HEK293 (cell line): ENCODE results near the gene SCRN1.

Source experiments
- CTCF ChIA-PET: fragments of 350-600 bp; formaldehyde crosslinking; extraction: SDS; loops from one replicate; lab custom pipeline; 2021; ENCODE audit warnings: antibody characterized with exemption; lab: Yijun Ruan, JAX
- POLR2A ChIA-PET: fragments of 300-600 bp; formaldehyde crosslinking; extraction: SDS; loops from one replicate; lab custom pipeline; 2020; ENCODE audit warnings: antibody characterized with exemption, inconsistent platforms; lab: Yijun Ruan, JAX
- H3K27ac ChIP-seq: fragments of 200-500 bp; sonication (Bioruptor generic); 2 replicates; pipeline ENCODE4 v1.5.1; 2014; ENCODE audit warnings: low read depth, low read length, control low read depth, inconsistent platforms; ENCODE audit errors: extremely low read depth
- H3K36me3 ChIP-seq, 2 experiments: fragments of 200-500 bp in 1 of 2; sonication (Bioruptor generic) in 1 of 2; 1 replicate in 1 of 2; 2 replicates in 1 of 2; pipeline ENCODE4 v1.5.1; 2014 to 2017; ENCODE audit warnings: inconsistent platforms in 2 of 2, low read length in 2 of 2; ENCODE audit not compliant: control insufficient read depth in 2 of 2, insufficient read depth in 1 of 2
- H3K4me1 ChIP-seq: fragments of 200-500 bp; sonication (Bioruptor generic); 2 replicates; pipeline ENCODE4 v1.5.1; 2014; ENCODE audit warnings: mild to moderate bottlenecking, low read length, inconsistent platforms; ENCODE audit not compliant: control insufficient read depth, insufficient read depth
- H3K4me3 ChIP-seq: 2 replicates; pipeline ENCODE4 v1.5.1; 2011; ENCODE audit warnings: low read depth, mild to moderate bottlenecking, control low read depth, low read length, moderate library complexity
- H3K9me3 ChIP-seq: fragments of 200-500 bp; sonication (Bioruptor generic); 2 replicates; pipeline ENCODE4 v1.5.1; 2014; ENCODE audit warnings: low read depth, low read length, inconsistent platforms; ENCODE audit not compliant: control insufficient read depth, insufficient read depth
- GLIS2 ChIP-seq: fragments of 450-650 bp; formaldehyde crosslinking; IDR thresholded peaks from 2 replicates; pipeline ENCODE4 v1.5.1; 2016; ENCODE audit warnings: missing biosample characterization, missing genetic modification characterization
- HOXA7 ChIP-seq: sonication (generic); formaldehyde crosslinking; IDR thresholded peaks from 2 replicates; pipeline ENCODE4 v1.8.1; 2022; ENCODE audit warnings: missing genetic modification reagents, borderline replicate concordance
- KLF1 ChIP-seq: fragments of 450-650 bp; formaldehyde crosslinking; IDR thresholded peaks from 2 replicates; pipeline ENCODE4 v1.5.1; 2016; ENCODE audit warnings: missing biosample characterization, missing genetic modification characterization
- KLF8 ChIP-seq: fragments of 450-650 bp; formaldehyde crosslinking; IDR thresholded peaks from 2 replicates; pipeline ENCODE4 v1.5.1; 2016; ENCODE audit warnings: missing biosample characterization, missing genetic modification characterization
- MYNN ChIP-seq: fragments of 450-650 bp; formaldehyde crosslinking; IDR thresholded peaks from 2 replicates; pipeline ENCODE4 v1.5.1; 2016; ENCODE audit warnings: missing biosample characterization, missing genetic modification characterization, borderline replicate concordance
- PBX3 ChIP-seq: sonication (generic); formaldehyde crosslinking; IDR thresholded peaks from 2 replicates; pipeline ENCODE4 v1.8.1; 2022; ENCODE audit warnings: mild to moderate bottlenecking, moderate library complexity, missing genetic modification reagents
- PRDM10 ChIP-seq: fragments of 450-650 bp; formaldehyde crosslinking; IDR thresholded peaks from 2 replicates; pipeline ENCODE4 v1.5.1; 2016; ENCODE audit warnings: missing biosample characterization, missing genetic modification characterization
- SP2 ChIP-seq: fragments of 450-650 bp; formaldehyde crosslinking; IDR thresholded peaks from 2 replicates; pipeline ENCODE4 v1.5.1; 2016; ENCODE audit warnings: missing biosample characterization, missing genetic modification characterization
- SP3 ChIP-seq: fragments of 450-650 bp; formaldehyde crosslinking; IDR thresholded peaks from 2 replicates; pipeline ENCODE4 v1.5.1; 2016; ENCODE audit warnings: missing biosample characterization, missing genetic modification characterization
- SP7 ChIP-seq: fragments of 450-650 bp; formaldehyde crosslinking; IDR thresholded peaks from 2 replicates; pipeline ENCODE4 v1.5.1; 2016; ENCODE audit warnings: missing biosample characterization, missing genetic modification characterization
- ZBTB20 ChIP-seq: fragments of 450-650 bp; formaldehyde crosslinking; IDR thresholded peaks from 2 replicates; pipeline ENCODE4 v1.5.1; 2016; ENCODE audit warnings: missing biosample characterization, missing genetic modification characterization
- ZBTB48 ChIP-seq: fragments of 450-650 bp; formaldehyde crosslinking; IDR thresholded peaks from 2 replicates; pipeline ENCODE4 v1.5.1; 2016; ENCODE audit warnings: missing biosample characterization, missing genetic modification characterization
- ZBTB49 ChIP-seq: fragments of 450-650 bp; formaldehyde crosslinking; IDR thresholded peaks from 2 replicates; pipeline ENCODE4 v1.5.1; 2016; ENCODE audit warnings: missing biosample characterization, missing genetic modification characterization, low read depth
- ZBTB6 ChIP-seq: fragments of 450-650 bp; formaldehyde crosslinking; IDR thresholded peaks from 2 replicates; pipeline ENCODE4 v1.5.1; 2017; ENCODE audit warnings: missing biosample characterization, missing genetic modification characterization
- ZEB2 ChIP-seq: fragments of 450-650 bp; formaldehyde crosslinking; IDR thresholded peaks from 2 replicates; pipeline ENCODE4 v1.5.1; 2016; ENCODE audit warnings: missing biosample characterization, missing genetic modification characterization
- ZNF121 ChIP-seq: fragments of 450-650 bp; formaldehyde crosslinking; IDR thresholded peaks from 2 replicates; pipeline ENCODE4 v1.5.1; 2016; ENCODE audit warnings: missing biosample characterization, missing genetic modification characterization
- ZNF157 ChIP-seq: fragments of 450-650 bp; formaldehyde crosslinking; IDR thresholded peaks from 2 replicates; pipeline ENCODE4 v1.5.1; 2016; ENCODE audit warnings: missing biosample characterization, missing genetic modification characterization
- ZNF18 ChIP-seq: fragments of 450-650 bp; formaldehyde crosslinking; IDR thresholded peaks from 2 replicates; pipeline ENCODE4 v1.5.1; 2016; ENCODE audit warnings: missing biosample characterization, missing genetic modification characterization
- ZNF248 ChIP-seq: fragments of 450-650 bp; formaldehyde crosslinking; IDR thresholded peaks from 2 replicates; pipeline ENCODE4 v1.5.1; 2017; ENCODE audit warnings: missing biosample characterization, missing genetic modification characterization
- ZNF335 ChIP-seq: fragments of 450-650 bp; formaldehyde crosslinking; conservative IDR thresholded peaks from 2 replicates; pipeline ENCODE4 v1.5.1; 2016; ENCODE audit warnings: missing biosample characterization, missing genetic modification characterization
- ZNF341 ChIP-seq: fragments of 450-650 bp; formaldehyde crosslinking; IDR thresholded peaks from 2 replicates; pipeline ENCODE4; 2016; ENCODE audit warnings: low read depth, missing biosample characterization, missing genetic modification characterization
- ZNF37A ChIP-seq: fragments of 450-650 bp; IDR thresholded peaks from 2 replicates; pipeline ENCODE4 v1.5.1; 2018; ENCODE audit warnings: missing biosample characterization, missing genetic modification characterization
- ZNF416 ChIP-seq: fragments of 450-650 bp; formaldehyde crosslinking; IDR thresholded peaks from 2 replicates; pipeline ENCODE4 v1.5.1; 2016; ENCODE audit warnings: missing biosample characterization, missing genetic modification characterization
- ZNF426 ChIP-seq: fragments of 450-650 bp; formaldehyde crosslinking; IDR thresholded peaks from 2 replicates; pipeline ENCODE4 v1.5.1; 2017; ENCODE audit warnings: missing biosample characterization, missing genetic modification characterization, mild to moderate bottlenecking, inconsistent platforms, moderate library complexity
- ZNF629 ChIP-seq: fragments of 450-650 bp; formaldehyde crosslinking; IDR thresholded peaks from 2 replicates; pipeline ENCODE4 v1.5.1; 2017; ENCODE audit warnings: missing biosample characterization, missing genetic modification characterization
- ZSCAN30 ChIP-seq: fragments of 450-650 bp; IDR thresholded peaks from 2 replicates; pipeline ENCODE4 v1.5.1; 2018; ENCODE audit warnings: missing biosample characterization, mild to moderate bottlenecking, missing genetic modification characterization, moderate library complexity

SCRN1 gene

GRCh38 chr7:30026229-30027064, 36.8 kb upstream of the SCRN1 start, which contains the start of gene FKBP14:
Gene FKBP14 (minus strand): TSS chr7:30026702. CDS start chr7:30026508, 194 bp downstream.
- Histone ChIP-seq H3K4me1 (peaks cover 10% of the 10 kb centered on the region; the same call in 1 of the 2 replicates), H3K9me3 (no peaks in the 10 kb centered on the region), H3K27ac (peak within 1 kb of the TSS; percentile 47), H3K36me3 (no peaks in the 10 kb centered on the region; a peak in 1 of 3 replicates), H3K4me3 (peak within 1 kb of the TSS; percentile 88)
- ChIA-PET POLR2A (interaction anchor here (0.7 to 1.4 kb wide), 2 partner anchors 37 to 38 kb away, joined by 3 to 4 read pairs; partner anchors contain the start of gene SCRN1), CTCF (interaction anchor here (0.8 kb wide), 1 partner anchor 144 kb away, joined by 3 read pairs; no protein-coding TSS in a partner anchor)
- peak; percentile 65; the same call in 1 of the 2 replicates for TF ChIP-seq PRDM10 (tag by site-specific recombination)
- 0 out of 2 replicates have a peak, but pooled peaks have one; percentile 20 for TF ChIP-seq ZNF335 (tag by site-specific recombination)
- no peak for TF ChIP-seq ZNF157
- TF ChIP-seq GLIS2 (tag by site-specific recombination): 0 out of 2 replicates have a peak, but pooled peaks have one; percentile 31
- TF ChIP-seq ZSCAN30 (tag by site-specific recombination): no peak
- TF ChIP-seq ZBTB49 (tag by site-specific recombination): no peak
- TF ChIP-seq ZBTB48 (tag by site-specific recombination): peak; percentile 90
- peak; percentile 100; the same call in 1 of the 2 replicates for TF ChIP-seq ZBTB20 (tag by site-specific recombination)
- no peak for TF ChIP-seq ZNF248
- TF ChIP-seq KLF8 (tag by site-specific recombination): peak; percentile 52
- TF ChIP-seq ZNF18 (tag by site-specific recombination): no peak
- TF ChIP-seq HOXA7 (CRISPR knock-in tag): no peak
- TF ChIP-seq ZNF341 (tag by site-specific recombination): peak; percentile 49; the same call in 1 of the 2 replicates
- TF ChIP-seq KLF1 (tag by site-specific recombination): 0 out of 2 replicates have a peak, but pooled peaks have one; percentile 10
- TF ChIP-seq ZNF121 (tag by site-specific recombination): no peak
- TF ChIP-seq PBX3 (CRISPR knock-in tag): peak; percentile 97
- no peak for TF ChIP-seq ZNF426 (tag by site-specific recombination)
- peak; percentile 63 for TF ChIP-seq SP3 (tag by site-specific recombination)
- TF ChIP-seq ZBTB6: peak; percentile 25; the same call in 1 of the 2 replicates
- peak; percentile 53 for TF ChIP-seq ZNF629 (tag by site-specific recombination)
- TF ChIP-seq ZNF416 (tag by site-specific recombination): no peak
- peak; percentile 51; the same call in 1 of the 2 replicates for TF ChIP-seq ZEB2
- TF ChIP-seq SP7 (tag by site-specific recombination): peak; percentile 40; the same call in 1 of the 2 replicates
- TF ChIP-seq MYNN (tag by site-specific recombination): peak; percentile 100
- peak; percentile 87 for TF ChIP-seq SP2
- TF ChIP-seq ZNF37A (tag by site-specific recombination): no peak
